ENCODE measurements around the gene PDE8A.
"Not testable (repeated sequence)": the region's sequence is repeated elsewhere in the genome, so short reads cannot be mapped to it uniquely, and the experiment has no call there.

PDE8A gene

GRCh38 chr15:84962955-84963354 lies 18.7 kb upstream of the PDE8A start:
- no peak for DNase-seq

GRCh38 chr15:84967380-84967779 lies 14.3 kb upstream of the PDE8A start:
- no peak for DNase-seq

GRCh38 chr15:84968301-84968700 lies 13.4 kb upstream of the PDE8A start:
- no peak for DNase-seq

GRCh38 chr15:84969257-84969656 lies 12.4 kb upstream of the PDE8A start:
- no peak for DNase-seq

GRCh38 chr15:84970843-84971242 lies 10.8 kb upstream of the PDE8A start:
- DNase-seq = no peak

GRCh38 chr15:84973492-84974460 lies 7.9 kb upstream of the PDE8A start:
- DNase-seq = no peak

- DNase-seq = no peak
Observed at GRCh38 chr15:84975871-84976351, 5.7 kb upstream of the PDE8A start.

GRCh38 chr15:84976746-84977345 lies 4.8 kb upstream of the PDE8A start:
- DNase-seq = no peak

GRCh38 chr15:84979651-84980050 lies 2.0 kb upstream of the PDE8A start:
- DNase-seq = no peak

- peak; percentile 83 for DNase-seq
Observed at GRCh38 chr15:84980196-84981053, 1.2 kb upstream of the PDE8A start.

- DNase-seq = peak; percentile 96
Observed at GRCh38 chr15:84981054-84981710, 474 bp upstream of the PDE8A start.

- DNase-seq = peak; percentile 48
Observed at GRCh38 chr15:84982301-84982920, 755 bp downstream of the PDE8A start.

GRCh38 chr15:84983294-84983693 lies 1.6 kb downstream of the PDE8A start:
- DNase-seq = no peak

- no peak for DNase-seq
Observed at GRCh38 chr15:84983711-84984110, 2.1 kb downstream of the PDE8A start.

GRCh38 chr15:84985158-84985557 lies 3.5 kb downstream of the PDE8A start:
- DNase-seq = no peak

- DNase-seq = not testable (repeated sequence)
Observed at GRCh38 chr15:84987351-84987750, 5.7 kb downstream of the PDE8A start.

- no peak for DNase-seq
Observed at GRCh38 chr15:84987949-84988624, 6.4 kb downstream of the PDE8A start.

- no peak for DNase-seq
Observed at GRCh38 chr15:84988909-84989644, 7.4 kb downstream of the PDE8A start.

- DNase-seq = no peak
Observed at GRCh38 chr15:84990507-84990906, 8.9 kb downstream of the PDE8A start.

- DNase-seq = no peak
Observed at GRCh38 chr15:84991014-84991712, 9.5 kb downstream of the PDE8A start.
